Left renal cortex interstitium (tissue), 4 donors: ENCODE measurements around the gene TPR. TPM values are rescaled to one million over a fixed set of nuclear protein-coding genes. Genes with fewer than 3 reads are reported as not detected.

ENCODE experiments used
- DNase-seq, 4 donors: peaks; one replicate each; pipeline ENCODE4 v3.0.0-alpha.2; 2013; ENCODE audit warnings: low read depth in 4 of 4, low spot score in 2 of 4, missing footprints in 1 of 4
- polyA plus RNA-seq, 4 donors: library from polyadenylated mRNA; unstranded; fragments of 120-200 nt; gene quantifications; one replicate each; pipeline ENCODE4 v1.2.1, GENCODE V29; 2013; ENCODE audit not compliant: insufficient read length in 4 of 4

Gene TPR
- polyA plus RNA-seq, 4 donors, result 85.8 to 120 (median 113) TPM

DNA sequence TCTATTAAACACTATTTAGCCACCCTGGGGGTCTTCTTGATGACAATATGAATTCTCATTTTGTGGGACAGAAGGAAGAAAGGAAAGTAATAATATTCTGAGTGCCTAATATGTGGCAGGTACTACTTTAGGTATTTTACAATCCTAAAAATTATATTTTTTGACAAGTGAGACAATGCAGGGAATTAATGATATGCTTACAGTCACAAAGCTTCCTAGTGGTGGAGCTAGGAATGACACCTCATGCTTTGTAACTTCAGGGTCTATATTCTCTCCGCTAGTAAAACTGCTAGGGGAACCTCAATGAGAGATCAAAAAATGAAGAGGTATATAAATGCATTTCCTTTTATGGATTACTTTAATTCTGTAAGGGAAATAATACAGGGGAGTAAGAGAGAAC is 44.3 kb downstream of the TPR start:
- no peak for DNase-seq

DNA sequence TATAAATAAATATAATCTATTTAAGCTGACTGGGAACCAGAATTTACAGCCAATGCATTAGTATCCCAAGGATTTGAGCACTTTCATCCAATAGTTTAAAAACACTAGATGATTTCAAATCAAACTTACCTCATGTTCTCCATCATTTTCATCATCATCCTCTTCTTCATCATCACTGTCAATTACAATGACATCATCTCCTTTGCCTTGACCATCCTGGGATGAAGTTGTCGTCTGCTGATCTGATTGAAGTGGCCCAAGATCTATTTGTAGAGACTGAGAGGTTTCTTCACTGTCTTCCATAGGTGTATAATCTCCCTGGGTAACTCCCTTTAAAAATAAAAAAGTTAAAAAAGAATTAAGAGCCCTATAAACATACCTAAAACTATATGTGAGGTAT is 47.7 kb downstream of the TPR start:
- DNase-seq, result no peak

DNA sequence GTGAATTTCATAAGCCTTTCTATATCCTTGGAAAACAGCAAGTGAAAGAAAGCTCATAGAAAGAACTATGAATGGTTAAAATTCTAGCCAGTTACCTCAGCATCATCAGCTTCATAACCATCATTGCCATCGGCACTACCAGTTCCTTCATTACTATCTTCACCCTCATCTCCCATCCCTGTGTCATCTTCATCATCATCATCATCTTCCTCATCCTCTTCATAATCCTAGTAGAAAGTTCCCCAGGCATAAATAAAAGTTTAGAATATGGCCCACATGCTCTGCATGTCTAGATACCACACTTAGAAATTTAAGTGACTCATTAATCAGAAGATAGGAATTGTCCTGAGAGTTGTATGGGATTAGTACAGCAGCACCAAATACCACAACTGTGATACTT is 49.0 kb downstream of the TPR start:
- no peak for DNase-seq

DNA sequence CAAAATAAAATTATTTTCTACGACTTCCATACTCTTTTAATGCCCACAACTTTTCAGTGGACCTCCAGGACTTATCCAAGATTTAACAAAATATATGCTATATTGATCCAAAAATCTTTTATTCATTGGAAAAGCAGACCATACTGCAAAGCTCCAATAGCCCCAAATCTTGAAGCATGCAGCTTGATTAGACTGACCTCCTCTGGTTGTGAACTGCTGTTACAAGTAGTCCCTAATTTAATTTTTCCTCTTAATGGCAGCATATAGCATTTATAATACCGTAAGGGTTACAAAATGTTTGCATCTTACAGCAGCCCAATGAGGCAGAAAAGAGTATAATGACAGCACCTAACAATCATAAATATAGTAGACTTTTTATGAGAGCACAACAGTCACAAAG is 49.8 kb downstream of the TPR start:
- DNase-seq, result no peak

DNA sequence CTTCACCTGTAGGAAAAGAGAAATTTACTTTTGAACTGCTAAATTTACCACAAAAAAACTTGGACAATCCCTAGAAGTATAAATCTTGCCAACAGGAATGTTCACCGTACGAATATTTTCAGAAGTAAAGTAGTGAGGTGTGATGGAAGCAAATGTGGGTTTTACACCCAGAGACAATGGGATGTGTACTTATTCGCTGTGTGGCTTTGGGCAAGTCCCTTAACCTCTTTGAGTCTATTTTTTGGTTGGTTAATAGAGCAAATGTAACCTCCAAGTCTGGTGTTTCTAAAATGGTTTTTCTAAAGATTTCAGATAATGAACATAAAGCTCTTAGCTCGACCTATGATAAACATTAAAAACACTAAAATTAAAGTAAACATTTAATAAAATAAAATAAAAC is 51.2 kb downstream of the TPR start:
- no peak for DNase-seq

DNA sequence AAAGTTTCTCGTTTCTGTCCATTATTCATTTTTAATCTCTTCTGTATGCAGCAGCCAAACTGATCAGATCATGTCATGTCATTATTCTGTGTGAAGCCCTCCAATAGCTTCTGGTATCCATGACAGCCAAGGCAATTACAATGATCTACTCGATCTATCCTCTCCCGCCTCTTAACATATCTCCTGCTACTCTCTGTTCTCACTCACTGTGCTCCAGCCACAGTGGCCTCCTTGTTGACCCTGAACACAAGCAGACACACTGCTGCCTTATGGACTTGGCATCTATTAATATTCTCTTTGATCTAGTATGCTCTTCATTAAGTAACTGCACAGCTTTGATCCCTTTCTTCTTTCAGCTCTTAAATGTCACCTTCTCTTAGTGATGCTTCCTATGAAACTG is 59.5 kb downstream of the TPR start:
- no peak for DNase-seq

DNA sequence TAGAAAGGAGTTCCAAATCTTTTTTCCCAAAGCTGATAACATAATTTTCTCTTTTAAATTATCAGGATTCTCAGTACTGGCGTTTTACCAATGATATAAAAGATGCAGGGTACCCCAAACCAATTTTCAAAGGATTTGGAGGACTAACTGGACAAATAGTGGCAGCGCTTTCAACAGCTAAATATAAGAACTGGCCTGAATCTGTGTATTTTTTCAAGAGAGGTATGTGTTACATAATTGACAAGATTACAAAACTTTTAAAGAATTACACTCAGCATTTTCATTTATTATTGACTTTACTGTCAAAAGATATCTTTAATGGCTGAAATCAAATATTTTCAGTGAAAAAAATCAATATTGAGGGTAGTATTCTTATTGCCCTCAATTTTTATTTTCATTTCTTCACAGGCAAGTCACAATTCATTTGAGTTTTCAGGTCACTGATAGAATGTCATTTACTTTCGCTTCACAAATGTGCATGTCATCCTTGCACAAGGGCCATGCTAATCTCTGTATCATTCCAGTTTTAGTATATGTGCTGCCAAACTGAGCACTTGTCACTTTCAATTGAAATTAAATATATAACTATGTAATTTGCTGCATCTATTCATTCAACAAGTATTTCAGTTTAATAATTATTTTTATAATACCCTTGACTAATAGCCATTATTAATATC is 63.5 kb downstream of the TPR start:
- no peak for DNase-seq

DNA sequence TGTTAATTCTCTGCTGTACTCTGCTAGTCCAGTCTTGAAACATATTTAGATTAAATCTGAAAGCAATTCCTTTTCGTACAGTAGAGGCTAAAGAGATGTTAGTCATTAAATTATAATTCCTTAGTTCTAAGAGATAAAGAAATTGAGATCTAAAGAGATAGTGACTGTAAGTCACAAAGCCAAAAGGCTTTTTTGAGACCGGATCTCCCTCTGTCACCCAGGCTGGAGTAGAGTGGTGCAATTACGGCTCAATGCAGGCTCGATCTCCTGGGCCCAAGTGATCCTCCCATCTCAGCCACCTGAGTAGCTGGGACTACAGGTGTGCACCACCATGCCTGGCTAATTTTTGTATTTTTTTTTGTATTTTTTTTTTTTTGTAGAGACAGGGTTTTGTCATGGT is 64.7 kb downstream of the TPR start:
- no peak for DNase-seq

DNA sequence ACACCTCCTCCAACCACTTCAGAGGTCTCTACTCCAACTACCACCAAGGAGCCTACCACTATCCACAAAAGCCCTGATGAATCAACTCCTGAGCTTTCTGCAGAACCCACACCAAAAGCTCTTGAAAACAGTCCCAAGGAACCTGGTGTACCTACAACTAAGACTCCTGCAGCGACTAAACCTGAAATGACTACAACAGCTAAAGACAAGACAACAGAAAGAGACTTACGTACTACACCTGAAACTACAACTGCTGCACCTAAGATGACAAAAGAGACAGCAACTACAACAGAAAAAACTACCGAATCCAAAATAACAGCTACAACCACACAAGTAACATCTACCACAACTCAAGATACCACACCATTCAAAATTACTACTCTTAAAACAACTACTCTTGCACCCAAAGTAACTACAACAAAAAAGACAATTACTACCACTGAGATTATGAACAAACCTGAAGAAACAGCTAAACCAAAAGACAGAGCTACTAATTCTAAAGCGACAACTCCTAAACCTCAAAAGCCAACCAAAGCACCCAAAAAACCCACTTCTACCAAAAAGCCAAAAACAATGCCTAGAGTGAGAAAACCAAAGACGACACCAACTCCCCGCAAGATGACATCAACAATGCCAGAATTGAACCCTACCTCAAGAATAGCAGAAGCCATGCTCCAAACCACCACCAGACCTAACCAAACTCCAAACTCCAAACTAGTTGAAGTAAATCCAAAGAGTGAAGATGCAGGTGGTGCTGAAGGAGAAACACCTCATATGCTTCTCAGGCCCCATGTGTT is 66.6 kb downstream of the TPR start:
- DNase-seq, result no peak

DNA sequence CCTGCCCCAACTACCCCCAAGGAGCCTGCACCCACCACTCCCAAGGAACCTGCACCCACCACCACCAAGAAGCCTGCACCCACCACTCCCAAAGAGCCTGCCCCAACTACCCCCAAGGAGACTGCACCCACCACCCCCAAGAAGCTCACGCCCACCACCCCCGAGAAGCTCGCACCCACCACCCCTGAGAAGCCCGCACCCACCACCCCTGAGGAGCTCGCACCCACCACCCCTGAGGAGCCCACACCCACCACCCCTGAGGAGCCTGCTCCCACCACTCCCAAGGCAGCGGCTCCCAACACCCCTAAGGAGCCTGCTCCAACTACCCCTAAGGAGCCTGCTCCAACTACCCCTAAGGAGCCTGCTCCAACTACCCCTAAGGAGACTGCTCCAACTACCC is 67.6 kb downstream of the TPR start:
- DNase-seq, result no peak

DNA sequence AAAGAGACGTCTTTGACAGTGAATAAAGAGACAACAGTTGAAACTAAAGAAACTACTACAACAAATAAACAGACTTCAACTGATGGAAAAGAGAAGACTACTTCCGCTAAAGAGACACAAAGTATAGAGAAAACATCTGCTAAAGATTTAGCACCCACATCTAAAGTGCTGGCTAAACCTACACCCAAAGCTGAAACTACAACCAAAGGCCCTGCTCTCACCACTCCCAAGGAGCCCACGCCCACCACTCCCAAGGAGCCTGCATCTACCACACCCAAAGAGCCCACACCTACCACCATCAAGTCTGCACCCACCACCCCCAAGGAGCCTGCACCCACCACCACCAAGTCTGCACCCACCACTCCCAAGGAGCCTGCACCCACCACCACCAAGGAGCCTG is 68.5 kb downstream of the TPR start:
- no peak for DNase-seq

DNA sequence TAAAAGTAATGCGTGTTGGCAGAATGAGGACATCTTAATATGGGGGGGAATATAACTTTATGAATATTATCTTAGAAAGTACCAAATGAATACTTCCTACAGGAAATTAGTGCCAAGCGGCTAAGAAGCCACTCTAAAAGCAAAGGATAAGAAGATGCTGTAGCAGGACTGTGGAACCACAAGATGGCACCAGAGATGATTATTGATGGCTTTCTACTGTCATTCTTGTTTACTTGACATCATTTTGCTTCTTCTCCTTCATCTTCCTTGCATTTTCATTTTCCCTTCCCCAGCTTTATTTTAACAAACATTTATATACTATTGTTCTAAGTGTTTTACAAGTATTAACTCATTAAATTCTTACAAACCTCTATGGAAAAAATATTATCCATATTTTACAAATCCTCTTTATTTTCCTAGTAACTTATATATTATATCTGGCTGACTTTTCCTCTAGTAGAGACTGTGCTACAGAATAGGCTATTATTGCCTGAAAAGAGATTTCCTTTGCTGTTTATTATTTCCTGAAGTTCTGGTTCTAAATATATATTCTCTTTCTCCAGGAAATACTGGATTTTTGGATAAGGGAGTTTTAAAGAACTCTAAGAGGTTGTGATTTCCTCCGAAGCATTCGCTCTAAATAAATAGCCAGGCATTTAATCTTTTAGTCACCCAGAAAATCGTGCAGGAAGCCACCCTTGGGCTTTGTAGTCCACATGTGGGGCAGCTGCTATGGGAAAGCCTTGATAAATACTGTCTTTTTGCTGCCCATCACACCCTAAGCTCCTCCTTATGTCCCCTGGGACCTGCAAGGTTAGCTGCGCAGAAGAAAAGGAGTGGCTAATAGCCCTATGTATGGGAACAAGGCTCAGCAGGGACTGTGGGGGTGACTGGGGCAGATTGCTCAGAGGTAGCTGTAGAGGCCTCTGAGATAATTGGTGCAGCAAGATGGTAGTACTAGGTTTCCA is 69.8 kb downstream of the TPR start:
- no peak for DNase-seq

DNA sequence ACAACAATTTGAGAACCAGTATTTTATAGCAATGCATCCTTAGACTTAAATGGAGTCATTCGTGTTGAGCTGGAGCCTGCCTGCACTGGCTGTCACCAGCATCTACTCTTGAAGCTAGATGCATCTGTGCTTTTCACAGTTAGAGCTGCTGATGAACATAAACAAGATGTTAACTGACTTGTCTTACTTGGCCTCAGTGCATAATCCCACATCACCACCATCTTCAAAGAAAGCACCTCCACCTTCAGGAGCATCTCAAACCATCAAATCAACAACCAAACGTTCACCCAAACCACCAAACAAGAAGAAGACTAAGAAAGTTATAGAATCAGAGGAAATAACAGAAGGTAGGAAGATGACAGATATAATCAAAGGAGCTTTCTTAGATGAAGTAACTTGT is 71.1 kb downstream of the TPR start:
- no peak for DNase-seq

DNA sequence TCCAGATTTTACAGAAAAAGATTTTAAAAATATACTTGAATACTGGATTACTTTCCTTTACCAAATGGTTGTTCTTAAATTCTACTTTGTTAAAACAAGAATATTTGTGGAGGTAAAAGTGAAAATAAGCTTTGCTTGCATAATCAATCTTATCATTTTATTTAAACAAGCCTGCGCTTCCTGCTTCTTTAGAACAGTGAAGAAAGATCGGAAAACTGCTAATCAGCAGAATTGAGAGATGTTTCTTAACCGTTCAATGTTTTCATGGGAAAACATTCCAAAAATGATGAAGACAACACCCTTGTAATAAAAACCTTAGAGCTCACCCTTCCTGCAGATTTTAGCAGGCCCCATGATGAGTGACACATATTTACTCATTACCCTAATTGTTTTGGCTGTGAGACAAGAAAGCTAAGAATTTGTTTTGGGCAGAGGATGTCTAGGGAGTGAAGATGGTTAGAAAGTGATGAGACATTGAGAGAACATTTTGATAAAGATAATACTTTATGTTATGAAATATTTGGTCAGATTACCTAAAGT is 72.6 kb downstream of the TPR start:
- DNase-seq, result no peak

DNA sequence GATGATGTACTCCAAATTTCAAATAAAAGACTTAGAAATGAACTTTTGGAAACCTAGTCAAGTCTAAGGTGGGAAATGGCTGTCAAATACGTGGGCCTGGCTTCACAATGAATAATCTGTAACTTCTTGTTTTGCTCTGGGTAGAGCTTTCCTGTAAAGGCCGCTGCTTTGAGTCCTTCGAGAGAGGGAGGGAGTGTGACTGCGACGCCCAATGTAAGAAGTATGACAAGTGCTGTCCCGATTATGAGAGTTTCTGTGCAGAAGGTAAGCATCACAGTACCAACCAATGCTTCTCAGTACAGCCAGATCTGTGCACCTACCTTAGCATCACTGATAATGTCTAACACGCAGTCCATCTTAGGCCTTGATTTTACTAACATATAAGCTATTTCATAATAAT is 73.6 kb downstream of the TPR start:
- no peak for DNase-seq

DNA sequence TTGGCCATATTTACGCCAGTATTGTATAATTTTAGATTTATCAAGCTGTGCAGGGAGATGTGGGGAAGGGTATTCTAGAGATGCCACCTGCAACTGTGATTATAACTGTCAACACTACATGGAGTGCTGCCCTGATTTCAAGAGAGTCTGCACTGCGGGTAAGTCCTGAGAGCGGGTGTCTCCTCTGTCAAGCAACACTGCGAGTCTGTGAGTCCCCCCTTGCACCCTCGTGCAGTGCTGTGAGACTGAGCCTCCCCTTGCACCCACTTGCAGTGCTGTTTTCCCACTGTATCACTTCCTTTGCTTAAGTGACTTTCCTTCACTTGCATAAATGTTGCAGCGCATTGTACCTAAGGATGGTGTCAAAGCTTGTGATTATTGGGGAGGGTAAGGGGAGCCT is 75.0 kb downstream of the TPR start:
- no peak for DNase-seq

DNA sequence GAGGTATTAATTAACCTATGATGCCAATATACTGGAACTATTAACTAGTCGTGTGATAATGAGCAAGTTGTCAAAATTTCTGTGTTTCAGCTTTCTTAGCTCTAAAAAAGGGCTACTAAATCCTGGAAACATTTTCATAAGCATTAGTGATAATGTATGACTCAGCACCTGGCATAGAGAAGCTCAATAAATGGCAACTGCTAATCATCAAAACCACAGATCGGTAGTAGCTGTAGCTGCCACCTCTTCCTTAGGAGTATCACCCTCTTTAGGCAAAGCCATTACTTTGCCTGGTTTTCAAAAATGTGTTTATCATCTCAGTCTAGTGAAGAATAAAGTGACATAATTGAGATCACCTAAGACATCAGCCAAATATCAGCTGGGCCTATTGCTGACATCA is 75.5 kb downstream of the TPR start:
- DNase-seq, result no peak

DNA sequence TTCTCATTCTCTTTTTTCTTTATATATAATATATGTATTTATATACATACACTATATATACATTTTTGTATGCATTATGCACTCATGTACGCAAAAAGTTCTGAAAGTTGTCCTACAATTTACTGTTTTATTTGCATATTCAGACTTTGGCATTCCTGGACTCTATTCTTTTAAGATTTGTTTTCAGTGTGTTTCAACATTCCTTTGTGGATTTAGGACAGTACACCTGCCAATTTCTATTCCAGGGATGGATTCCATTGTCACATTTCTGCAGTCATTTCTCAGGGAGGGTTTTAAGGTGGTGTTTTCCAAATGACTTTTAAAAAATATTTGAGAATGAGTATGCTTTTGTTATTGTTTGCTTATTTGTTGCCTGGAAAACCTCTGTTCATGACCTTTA is 76.2 kb downstream of the TPR start:
- DNase-seq, result no peak

DNA sequence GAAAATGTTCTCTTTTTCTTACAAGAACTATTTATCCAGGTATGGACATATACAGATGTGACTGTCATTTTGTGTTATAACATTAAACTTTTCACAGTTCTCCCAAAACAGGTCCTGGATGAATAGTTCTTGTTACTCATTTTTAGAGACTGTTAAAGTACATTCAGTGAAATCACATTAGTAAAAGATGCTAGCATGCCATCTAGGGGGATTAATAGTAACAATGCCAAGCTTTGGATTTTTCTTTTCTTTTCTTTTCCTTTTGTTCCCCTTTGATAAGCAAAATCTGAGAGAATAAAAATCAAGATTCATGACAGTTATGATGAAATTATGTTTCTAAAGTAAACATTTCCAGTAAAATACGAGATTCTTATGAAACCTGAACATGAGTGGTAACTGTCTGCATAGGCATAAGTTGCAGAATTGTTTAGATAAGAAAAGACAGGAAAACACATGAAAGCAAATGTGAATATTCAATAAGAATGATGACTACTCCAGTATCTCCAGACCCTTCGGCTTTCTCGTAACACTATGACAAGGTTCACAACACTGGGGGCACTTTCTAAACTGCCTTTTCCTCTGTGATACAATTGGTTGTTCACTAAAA is 77.5 kb downstream of the TPR start:
- no peak for DNase-seq

DNA sequence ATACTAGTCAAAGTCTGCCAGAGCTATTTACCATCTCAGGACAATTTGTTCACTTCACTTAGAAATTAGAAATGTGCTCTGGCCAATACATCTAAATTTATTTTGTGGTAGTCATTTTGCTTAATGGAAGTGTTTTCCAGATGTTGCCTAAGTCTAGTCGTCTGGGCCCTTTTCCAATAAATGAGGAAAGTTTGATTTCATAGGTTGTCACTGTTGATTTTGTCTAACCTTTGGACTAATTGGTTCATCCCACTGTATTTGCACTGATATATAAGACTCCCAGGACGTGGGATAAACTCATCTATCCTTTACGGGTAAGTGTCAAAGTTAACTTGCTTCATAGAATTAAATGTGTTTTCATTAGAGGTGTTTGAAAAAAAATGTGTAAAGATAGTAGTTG is 79.1 kb downstream of the TPR start, which contains the start of gene PRG4:
TSS of gene PRG4 (plus strand) at position 300 of the 400 bp plus-strand sequence.
- no peak for DNase-seq

DNA sequence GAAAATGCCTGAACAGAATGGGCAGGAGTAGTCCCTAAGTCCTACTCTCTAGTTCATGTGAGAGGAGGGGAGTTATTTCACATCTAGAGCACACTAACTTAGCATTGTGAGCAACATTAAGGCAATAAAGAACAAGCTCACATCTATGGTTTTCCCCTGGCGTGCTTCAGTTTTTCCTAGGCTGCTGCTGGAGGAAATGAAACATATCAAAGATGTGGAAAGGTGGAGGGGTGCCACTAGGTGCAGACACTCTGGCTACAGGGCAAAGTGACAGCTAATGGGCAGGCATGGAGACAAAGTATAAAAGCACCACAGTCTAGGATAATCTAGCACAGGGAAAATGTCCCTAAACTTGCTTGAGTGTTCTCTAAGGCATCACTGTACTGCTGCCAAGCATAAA is 82.2 kb downstream of the TPR start:
- DNase-seq, result no peak
